ENCODE results near the gene ALPG.
"Not testable (repeated sequence)": the region's sequence is repeated elsewhere in the genome, so short reads cannot be mapped to it uniquely, and the experiment has no call there.

ALPG gene

DNA sequence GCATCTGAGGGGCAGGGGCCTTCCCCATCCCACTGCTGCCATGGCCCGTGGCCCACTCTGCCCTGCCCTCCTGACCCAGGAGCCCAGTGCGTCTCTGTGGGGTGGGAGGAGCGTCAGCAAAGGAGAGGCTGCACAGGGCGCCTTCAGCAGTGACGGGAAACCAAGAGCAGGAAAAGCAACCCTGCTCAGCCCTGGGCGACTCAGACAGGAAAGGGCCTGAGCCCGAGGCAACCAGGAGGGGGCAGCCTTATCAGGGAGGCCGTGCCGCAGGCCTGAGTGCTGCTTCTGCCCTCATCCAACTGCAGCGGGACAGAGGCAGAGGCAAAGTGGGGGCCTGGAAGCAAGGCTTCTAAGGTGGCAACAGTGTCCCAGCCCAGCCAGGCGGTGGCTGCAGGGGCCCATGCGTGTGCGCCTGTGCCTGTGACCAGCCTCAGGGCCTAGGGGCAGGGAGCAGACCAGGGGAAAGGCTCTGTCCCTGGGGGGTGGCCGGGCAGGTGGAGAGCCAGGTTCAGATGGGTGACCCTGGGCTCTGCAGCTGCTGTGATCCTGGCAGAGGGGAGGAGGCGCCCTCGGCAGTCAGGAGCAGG, 26.0 kb downstream of the ALPG start:
- H3K4me1 ChIP-seq (ENCODE audit: insufficient read depth, low read length): no peaks in the 10 kb centered on the region
- H3K36me3 ChIP-seq (ENCODE audit: insufficient read depth, low read length): no peaks in the 10 kb centered on the region
- no peak overlapping the region for H3K9ac ChIP-seq (ENCODE audit: low read length)
- no peaks in the 10 kb centered on the region for H3K9me3 ChIP-seq (ENCODE audit: low read length)
- no peak overlapping the region for H3K4me3 ChIP-seq (ENCODE audit: low read depth in 1 of 2, low read length in 2 of 2)
- H3K27me3 ChIP-seq (ENCODE audit: control insufficient read depth in 1 of 2, insufficient read depth in 2 of 2, low read length in 2 of 2): no peaks in the 10 kb centered on the region
- no peak overlapping the region for H3K27ac ChIP-seq (ENCODE audit: low read depth, low read length)

DNA sequence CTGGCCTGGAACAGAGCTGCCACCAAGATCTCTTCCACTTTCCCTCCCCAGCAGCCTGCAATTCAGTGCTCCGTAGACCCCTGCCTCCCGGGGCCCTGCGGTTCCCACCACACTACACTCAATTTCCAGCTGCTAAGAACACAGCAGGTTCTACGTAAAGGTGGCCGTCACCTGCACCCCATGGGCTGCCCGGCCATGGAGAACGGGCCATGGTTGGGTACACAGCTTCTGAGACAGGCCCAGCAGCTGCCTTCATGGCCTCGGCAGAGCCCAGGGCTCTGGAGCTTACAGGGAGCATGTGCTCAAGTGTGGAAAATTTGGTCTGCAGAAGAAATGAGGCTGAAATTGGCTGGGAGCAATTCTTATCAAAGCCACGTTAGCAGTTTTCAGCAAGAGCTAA, 27.0 kb downstream of the ALPG start:
- H3K36me3 ChIP-seq (ENCODE audit: insufficient read depth, low read length); H3K4me1 ChIP-seq (ENCODE audit: insufficient read depth, low read length); H3K27me3 ChIP-seq (ENCODE audit: control insufficient read depth in 1 of 2, insufficient read depth in 2 of 2, low read length in 2 of 2); H3K9ac ChIP-seq (ENCODE audit: low read length); H3K4me3 ChIP-seq (ENCODE audit: low read depth in 1 of 2, low read length in 2 of 2); H3K9me3 ChIP-seq (ENCODE audit: low read length); H3K27ac ChIP-seq (ENCODE audit: low read depth, low read length): not testable (repeated sequence)

DNA sequence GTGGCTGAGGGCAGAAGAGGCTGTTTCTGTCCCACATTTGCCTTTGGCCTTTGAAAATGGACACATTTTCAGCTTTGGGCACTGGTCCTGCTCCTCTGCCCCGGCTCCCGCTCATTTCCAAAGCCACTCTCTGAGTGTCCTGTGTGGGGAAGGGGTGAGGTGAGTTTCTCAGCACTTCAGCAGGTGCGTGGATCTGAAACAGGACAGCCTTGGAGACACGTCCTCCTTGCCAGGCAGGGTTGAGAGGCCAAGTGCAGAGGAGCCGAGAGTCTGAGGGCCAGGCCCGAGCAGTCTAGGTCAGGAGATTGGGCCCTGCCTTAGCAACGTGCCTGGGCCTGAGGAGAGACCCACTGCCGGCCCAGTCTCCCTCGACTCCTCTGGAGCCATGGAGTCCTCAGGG, 27.4 kb downstream of the ALPG start:
- no peaks in the 10 kb centered on the region for H3K4me1 ChIP-seq (ENCODE audit: insufficient read depth, low read length)
- no peak overlapping the region for H3K4me3 ChIP-seq (ENCODE audit: low read depth in 1 of 2, low read length in 2 of 2)
- no peak overlapping the region for H3K27ac ChIP-seq (ENCODE audit: low read depth, low read length)

DNA sequence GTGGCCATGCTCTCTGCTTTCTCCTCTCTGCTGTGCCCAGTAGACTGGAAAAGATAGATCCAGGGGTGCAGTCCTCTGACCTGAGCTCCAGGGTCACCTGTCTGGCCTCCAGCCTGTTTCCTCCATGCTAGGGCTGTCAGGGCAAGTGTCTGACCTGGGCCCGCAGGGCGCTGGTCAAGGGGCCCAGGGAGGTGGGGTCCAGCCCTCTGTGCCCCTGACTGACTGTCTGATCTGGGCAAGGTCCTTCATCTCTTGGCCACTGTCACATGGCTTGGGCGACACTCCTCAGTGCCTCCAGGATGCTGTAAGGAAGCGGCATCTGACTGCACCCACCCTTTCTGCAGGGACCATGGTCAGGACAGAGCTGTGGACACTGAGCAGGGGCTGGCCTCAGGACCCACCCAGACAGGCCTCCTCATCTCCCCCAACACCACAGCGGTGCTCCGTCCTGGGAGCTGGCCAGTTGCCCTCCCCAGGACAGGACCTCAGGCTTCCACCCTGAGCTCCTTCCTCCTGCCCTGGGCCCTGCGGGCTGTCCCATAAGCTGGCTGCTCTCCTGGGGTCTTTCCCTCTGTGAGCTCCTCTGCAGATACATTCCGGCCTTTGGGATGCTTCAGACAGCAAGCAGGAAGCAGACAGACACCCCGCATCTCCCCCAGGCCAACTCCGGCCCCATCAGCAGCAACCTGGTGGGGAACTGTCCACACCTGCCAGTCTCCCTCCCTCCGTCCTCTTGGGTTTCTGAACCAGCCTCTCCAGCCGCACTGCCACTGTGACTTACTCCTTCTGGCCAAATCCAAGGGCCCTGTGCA, 28.1 kb downstream of the ALPG start:
- no peaks in the 10 kb centered on the region for H3K36me3 ChIP-seq (ENCODE audit: insufficient read depth, low read length)
- peaks cover 0 to 3% of the 10 kb centered on the region in 2 donors for H3K27me3 ChIP-seq (ENCODE audit: control insufficient read depth in 1 of 2, insufficient read depth in 2 of 2, low read length in 2 of 2)
- H3K9me3 ChIP-seq (ENCODE audit: low read length): no peaks in the 10 kb centered on the region
- no peak overlapping the region for H3K9ac ChIP-seq (ENCODE audit: low read length)
- H3K4me1 ChIP-seq (ENCODE audit: insufficient read depth, low read length): no peaks in the 10 kb centered on the region
- no peak overlapping the region for H3K4me3 ChIP-seq (ENCODE audit: low read depth in 1 of 2, low read length in 2 of 2)
- H3K27ac ChIP-seq (ENCODE audit: low read depth, low read length): no peak overlapping the region

More for the DNA sequence above, 27.4 kb downstream of the ALPG start:
- Histone ChIP-seq H3K9me3 (ENCODE audit: low read length) (no peaks in the 10 kb centered on the region), H3K27me3 (ENCODE audit: control insufficient read depth in 1 of 2, insufficient read depth in 2 of 2, low read length in 2 of 2) (peaks cover 0 to 2% of the 10 kb centered on the region in 2 donors), H3K36me3 (ENCODE audit: insufficient read depth, low read length) (no peaks in the 10 kb centered on the region), H3K9ac (ENCODE audit: low read length) (no peak overlapping the region)

DNA sequence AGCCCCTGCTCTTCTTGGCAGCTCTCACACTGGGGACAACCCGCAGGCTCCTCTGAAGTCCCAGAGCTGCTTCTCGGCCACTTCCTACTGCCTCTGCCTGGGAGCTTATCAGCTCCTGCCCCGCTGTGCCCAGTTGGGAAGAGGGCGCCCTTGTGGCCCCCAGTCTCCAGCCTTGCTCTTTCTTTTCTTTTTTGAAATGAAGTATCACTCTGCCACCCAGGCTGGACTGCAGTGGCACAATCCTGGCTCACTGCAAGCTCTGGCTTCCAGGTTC, 28.7 kb downstream of the ALPG start:
- Histone ChIP-seq H3K4me1 (ENCODE audit: insufficient read depth, low read length) (no peaks in the 10 kb centered on the region), H3K36me3 (ENCODE audit: insufficient read depth, low read length) (no peaks in the 10 kb centered on the region), H3K4me3 (ENCODE audit: low read depth in 1 of 2, low read length in 2 of 2) (no peak overlapping the region), H3K9ac (ENCODE audit: low read length) (no peak overlapping the region), H3K27ac (ENCODE audit: low read depth, low read length) (no peak overlapping the region), H3K9me3 (ENCODE audit: low read length) (no peaks in the 10 kb centered on the region), H3K27me3 (ENCODE audit: control insufficient read depth in 1 of 2, insufficient read depth in 2 of 2, low read length in 2 of 2) (peaks cover 0 to 3% of the 10 kb centered on the region in 2 donors)

DNA sequence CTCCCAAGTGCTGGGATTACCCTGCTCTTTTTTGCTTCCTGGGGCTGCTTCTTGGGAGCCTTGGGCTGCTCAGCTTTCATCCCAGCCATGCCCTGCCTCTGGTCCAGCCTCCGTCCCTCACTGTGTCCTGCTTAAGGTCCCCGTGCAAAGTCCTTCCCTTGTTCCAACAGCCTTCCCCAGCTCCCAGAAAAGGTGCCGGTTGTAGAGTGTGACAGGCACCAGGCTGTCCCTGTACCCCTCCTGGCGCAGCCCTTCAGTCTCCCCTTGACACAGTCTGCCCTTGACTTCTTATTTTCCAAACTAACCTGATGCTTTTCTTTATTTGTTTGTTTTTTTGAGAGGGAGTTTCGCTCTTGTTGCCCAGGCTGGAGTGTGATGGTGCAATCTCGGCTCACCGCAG, 29.2 kb downstream of the ALPG start:
- no peaks in the 10 kb centered on the region for H3K4me1 ChIP-seq (ENCODE audit: insufficient read depth, low read length)
- H3K36me3 ChIP-seq (ENCODE audit: insufficient read depth, low read length): no peaks in the 10 kb centered on the region
- H3K9me3 ChIP-seq (ENCODE audit: low read length): no peaks in the 10 kb centered on the region
- no peak overlapping the region for H3K27ac ChIP-seq (ENCODE audit: low read depth, low read length)
- H3K9ac ChIP-seq (ENCODE audit: low read length): no peak overlapping the region
- peaks cover 0 to 3% of the 10 kb centered on the region in 2 donors for H3K27me3 ChIP-seq (ENCODE audit: control insufficient read depth in 1 of 2, insufficient read depth in 2 of 2, low read length in 2 of 2)
- no peak overlapping the region for H3K4me3 ChIP-seq (ENCODE audit: low read depth in 1 of 2, low read length in 2 of 2)

DNA sequence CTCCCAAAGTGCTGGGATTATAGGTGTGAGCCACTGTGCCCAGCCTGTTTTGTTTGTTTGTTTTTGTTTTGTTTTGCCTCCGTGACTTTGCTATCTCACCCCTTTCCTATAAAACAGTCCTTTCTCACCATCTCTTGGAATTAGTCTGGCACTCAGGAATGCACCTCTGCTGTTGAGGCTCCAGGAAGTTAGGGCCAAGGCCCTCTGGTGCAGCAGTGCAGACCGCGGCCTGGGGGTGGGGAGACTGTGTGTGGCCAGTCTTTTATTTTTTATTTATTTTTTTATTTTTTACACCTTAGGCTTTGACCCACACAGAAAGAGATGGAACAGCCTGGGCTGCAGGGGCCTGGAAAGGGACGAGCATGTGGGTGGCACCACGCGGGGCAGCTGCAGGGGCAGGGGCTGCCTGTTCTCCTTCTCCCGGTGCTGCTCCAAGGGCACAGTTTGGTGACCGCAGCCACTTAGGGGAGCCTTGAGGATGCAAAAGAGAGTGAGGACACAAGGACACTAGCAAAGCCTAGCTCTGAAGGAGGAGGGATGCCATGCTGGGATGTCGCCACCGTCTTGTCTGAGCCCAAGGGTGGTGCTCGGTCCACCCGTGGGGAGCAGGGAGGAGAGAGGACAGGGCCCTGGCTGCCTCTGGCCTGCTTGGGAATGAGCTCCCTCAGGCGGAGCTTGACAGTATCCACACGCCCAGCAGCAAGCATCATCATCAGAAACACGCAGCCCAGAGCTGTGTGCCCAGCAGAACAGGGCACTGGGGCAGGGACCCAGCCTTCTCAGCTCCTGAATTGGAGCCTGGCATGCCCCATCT, 29.9 kb downstream of the ALPG start:
- H3K9me3 ChIP-seq (ENCODE audit: low read length): no peaks in the 10 kb centered on the region
- no peak overlapping the region for H3K27ac ChIP-seq (ENCODE audit: low read depth, low read length)
- H3K4me1 ChIP-seq (ENCODE audit: insufficient read depth, low read length): no peaks in the 10 kb centered on the region
- no peaks in the 10 kb centered on the region for H3K36me3 ChIP-seq (ENCODE audit: insufficient read depth, low read length)
- no peak overlapping the region for H3K9ac ChIP-seq (ENCODE audit: low read length)
- H3K27me3 ChIP-seq (ENCODE audit: control insufficient read depth in 1 of 2, insufficient read depth in 2 of 2, low read length in 2 of 2): peaks cover 0 to 3% of the 10 kb centered on the region in 2 donors
- no peak overlapping the region for H3K4me3 ChIP-seq (ENCODE audit: low read depth in 1 of 2, low read length in 2 of 2)

DNA sequence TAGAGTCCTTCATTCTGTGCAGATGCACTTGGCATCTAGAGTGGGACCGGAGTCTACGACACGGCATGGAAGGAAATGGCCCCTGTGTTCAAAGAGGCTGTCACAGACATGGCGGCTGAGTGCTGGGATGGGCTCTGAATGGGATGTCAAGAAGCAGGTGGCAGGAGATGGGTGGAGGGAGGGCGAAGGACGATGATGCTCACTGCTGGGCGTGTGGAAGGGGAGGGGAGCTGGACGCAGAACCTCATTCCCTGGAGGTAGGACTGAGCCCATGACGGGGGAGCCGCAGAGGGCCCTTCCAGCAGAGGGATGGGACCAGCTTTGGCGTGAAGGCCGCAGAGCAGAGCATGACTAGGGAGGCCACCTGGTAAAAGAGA, 30.5 kb downstream of the ALPG start:
- H3K9me3 ChIP-seq (ENCODE audit: low read length): no peaks in the 10 kb centered on the region
- H3K27me3 ChIP-seq (ENCODE audit: control insufficient read depth in 1 of 2, insufficient read depth in 2 of 2, low read length in 2 of 2): peaks cover 0 to 3% of the 10 kb centered on the region in 2 donors

DNA sequence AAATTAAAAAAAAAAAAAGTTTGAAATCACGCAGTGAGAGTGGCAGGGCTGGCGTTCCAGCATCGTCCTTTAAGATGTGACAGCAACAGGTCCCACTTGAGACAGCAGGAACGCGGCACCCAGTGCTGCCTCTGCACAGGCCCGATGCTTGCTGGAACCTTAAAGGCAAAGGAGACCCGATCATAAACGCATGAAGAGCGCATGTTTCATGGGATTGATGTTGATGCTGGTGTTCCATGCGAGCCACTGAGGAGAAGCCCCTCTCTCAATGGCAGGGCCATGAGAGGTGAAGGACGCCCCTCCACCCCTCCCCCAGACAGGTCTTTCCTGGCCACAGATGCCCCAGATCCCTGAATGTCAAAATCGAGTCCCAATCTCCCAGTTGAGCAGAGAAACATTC, 31.4 kb downstream of the ALPG start:
- H3K27me3 ChIP-seq (ENCODE audit: control insufficient read depth in 1 of 2, insufficient read depth in 2 of 2, low read length in 2 of 2): peaks cover 0 to 3% of the 10 kb centered on the region in 2 donors
- no peak overlapping the region for H3K27ac ChIP-seq (ENCODE audit: low read depth, low read length)
- no peaks in the 10 kb centered on the region for H3K9me3 ChIP-seq (ENCODE audit: low read length)
- H3K4me1 ChIP-seq (ENCODE audit: insufficient read depth, low read length): no peaks in the 10 kb centered on the region
- no peak overlapping the region for H3K4me3 ChIP-seq (ENCODE audit: low read depth in 1 of 2, low read length in 2 of 2)
- H3K36me3 ChIP-seq (ENCODE audit: insufficient read depth, low read length): no peaks in the 10 kb centered on the region
- no peak overlapping the region for H3K9ac ChIP-seq (ENCODE audit: low read length)

More for the DNA sequence above, 30.5 kb downstream of the ALPG start:
- Histone ChIP-seq H3K27ac (ENCODE audit: low read depth, low read length) (no peak overlapping the region), H3K4me1 (ENCODE audit: insufficient read depth, low read length) (no peaks in the 10 kb centered on the region), H3K9ac (ENCODE audit: low read length) (no peak overlapping the region), H3K36me3 (ENCODE audit: insufficient read depth, low read length) (no peaks in the 10 kb centered on the region), H3K4me3 (ENCODE audit: low read depth in 1 of 2, low read length in 2 of 2) (no peak overlapping the region)

DNA sequence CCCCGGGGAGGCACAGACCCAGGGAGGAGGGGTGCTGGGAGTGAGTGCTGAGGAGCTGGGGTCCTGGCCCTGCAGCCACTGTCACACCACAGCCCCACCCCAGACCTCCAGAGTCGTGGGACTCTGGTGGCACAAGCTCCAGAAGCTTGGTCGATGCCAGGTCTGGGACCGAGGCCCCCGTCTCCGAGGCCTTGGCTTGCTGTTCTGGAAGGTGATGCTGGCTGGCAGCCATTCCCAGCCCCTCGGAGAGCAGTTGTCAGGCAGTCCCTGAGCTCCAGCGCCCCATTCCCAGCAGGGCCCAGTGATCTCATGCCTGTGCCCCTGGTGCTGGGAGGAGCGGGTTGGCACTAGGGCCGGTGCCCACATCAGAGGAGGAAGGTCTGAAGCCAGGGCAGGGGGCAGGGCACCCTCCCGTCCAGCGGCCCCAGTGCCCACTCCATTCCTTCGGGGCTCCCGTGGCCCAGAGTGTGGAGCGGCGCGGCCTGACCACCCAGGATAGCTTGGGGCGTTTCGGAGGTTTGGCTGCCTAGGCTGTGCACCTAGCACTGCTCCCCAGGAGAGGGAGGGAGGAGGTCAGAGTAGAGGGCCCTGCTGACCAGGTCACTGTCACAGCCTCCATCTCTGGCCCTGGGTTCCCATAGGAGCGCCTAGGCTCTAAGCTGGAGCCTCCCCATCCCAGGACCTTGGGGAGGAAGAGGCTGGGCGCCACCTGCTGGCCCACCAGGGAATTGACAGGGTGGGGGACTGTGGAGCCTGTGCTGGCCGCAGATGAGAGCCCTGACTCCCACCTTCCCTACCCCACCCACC, 32.5 kb downstream of the ALPG start:
- Histone ChIP-seq H3K9me3 (ENCODE audit: low read length) (no peaks in the 10 kb centered on the region), H3K27ac (ENCODE audit: low read depth, low read length) (no peak overlapping the region), H3K4me1 (ENCODE audit: insufficient read depth, low read length) (no peaks in the 10 kb centered on the region), H3K36me3 (ENCODE audit: insufficient read depth, low read length) (no peaks in the 10 kb centered on the region), H3K4me3 (ENCODE audit: low read depth in 1 of 2, low read length in 2 of 2) (no peak overlapping the region), H3K27me3 (ENCODE audit: control insufficient read depth in 1 of 2, insufficient read depth in 2 of 2, low read length in 2 of 2) (peaks cover 0 to 3% of the 10 kb centered on the region in 2 donors), H3K9ac (ENCODE audit: low read length) (no peak overlapping the region)

DNA sequence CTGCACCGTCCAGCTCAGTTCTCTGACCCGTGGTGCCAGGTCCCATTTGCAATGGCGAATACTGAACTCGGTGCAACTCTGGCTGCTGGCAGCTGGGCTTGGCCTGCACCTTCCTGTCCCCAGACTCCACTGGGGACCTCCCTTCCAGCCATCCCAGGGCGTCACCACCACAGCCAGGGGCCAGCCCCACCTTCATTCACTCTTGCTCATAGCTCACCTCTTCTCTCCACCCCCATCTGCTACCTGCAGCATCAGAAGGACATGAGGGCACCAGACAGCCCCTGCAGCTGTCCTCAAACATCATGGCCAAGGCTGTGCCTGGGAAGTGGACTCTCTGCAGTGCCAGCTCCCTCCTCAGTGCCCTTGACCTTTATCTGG, 33.1 kb downstream of the ALPG start:
- Histone ChIP-seq H3K9ac (ENCODE audit: low read length) (no peak overlapping the region), H3K27ac (ENCODE audit: low read depth, low read length) (no peak overlapping the region), H3K36me3 (ENCODE audit: insufficient read depth, low read length) (no peaks in the 10 kb centered on the region), H3K4me3 (ENCODE audit: low read depth in 1 of 2, low read length in 2 of 2) (no peak overlapping the region), H3K9me3 (ENCODE audit: low read length) (no peaks in the 10 kb centered on the region), H3K4me1 (ENCODE audit: insufficient read depth, low read length) (no peaks in the 10 kb centered on the region), H3K27me3 (ENCODE audit: control insufficient read depth in 1 of 2, insufficient read depth in 2 of 2, low read length in 2 of 2) (peaks cover 0 to 3% of the 10 kb centered on the region in 2 donors)

Data from muscle layer of colon (tissue), 2 donors.